Mammary epithelial cell (primary cell): ENCODE data around the gene ADARB2.

ENCODE experiments used
- CTCF ChIP-seq, 2 donors: IDR thresholded peaks in 1 of 2; conservative IDR thresholded peaks in 1 of 2; 2 replicates each; pipeline ENCODE4 v1.5.1; 2011 to 2012; ENCODE audit warnings: inconsistent platforms in 2 of 2, low read length in 2 of 2, mild to moderate bottlenecking in 2 of 2, control low read depth in 1 of 2, low read depth in 1 of 2; ENCODE audit not compliant: insufficient read depth in 1 of 2; ENCODE audit errors: extremely low read depth in 1 of 2
- EZH2 ChIP-seq: IDR thresholded peaks from 2 replicates; pipeline ENCODE4 v1.6.1; 2012; ENCODE audit warnings: low read length, inconsistent platforms, borderline replicate concordance

GRCh38 chr10:1573334-1573969 is 163.9 kb downstream of the ADARB2 start:
- TF ChIP-seq CTCF (conservative IDR thresholded peaks at IDR 0.05 in 1 of 2, IDR thresholded peaks at IDR 0.05 in 1 of 2; ENCODE audit: extremely low read depth in 1 of 2, insufficient read depth in 1 of 2, low read depth in 1 of 2, low read length in 2 of 2), result no peak
- no peak for TF ChIP-seq EZH2
